ENCODE results near the gene STYXL2.

The STYXL2 gene

DNA sequence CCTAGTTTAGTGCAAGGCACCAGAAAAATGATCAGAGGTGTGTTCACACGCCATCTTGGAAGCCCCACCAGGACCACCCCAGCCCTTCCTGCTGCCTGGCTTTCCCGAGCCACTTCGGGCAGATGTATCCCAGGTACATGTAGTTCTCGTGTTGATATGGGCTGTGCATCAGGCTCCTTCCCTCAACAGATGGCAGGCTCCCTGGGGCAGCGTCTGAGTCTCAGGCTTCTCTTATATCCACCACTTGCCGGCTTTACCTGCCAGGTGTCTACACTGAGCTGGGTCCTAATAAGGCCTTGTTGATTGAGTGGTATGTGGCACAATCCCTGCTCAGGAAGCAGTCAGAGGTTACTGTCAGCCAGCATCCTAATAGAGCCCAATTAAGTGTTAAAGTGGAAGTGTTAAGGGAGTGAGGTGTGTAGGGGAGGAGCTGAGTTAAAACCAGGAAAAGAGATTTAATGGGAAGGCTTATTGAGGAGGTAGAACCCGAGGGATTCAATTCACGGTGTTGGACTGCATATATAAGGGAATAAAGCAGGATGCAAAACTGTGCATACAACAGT, 12.2 kb upstream of the STYXL2 start:
- no peak for DNase-seq (ENCODE audit: low spot score)

DNA sequence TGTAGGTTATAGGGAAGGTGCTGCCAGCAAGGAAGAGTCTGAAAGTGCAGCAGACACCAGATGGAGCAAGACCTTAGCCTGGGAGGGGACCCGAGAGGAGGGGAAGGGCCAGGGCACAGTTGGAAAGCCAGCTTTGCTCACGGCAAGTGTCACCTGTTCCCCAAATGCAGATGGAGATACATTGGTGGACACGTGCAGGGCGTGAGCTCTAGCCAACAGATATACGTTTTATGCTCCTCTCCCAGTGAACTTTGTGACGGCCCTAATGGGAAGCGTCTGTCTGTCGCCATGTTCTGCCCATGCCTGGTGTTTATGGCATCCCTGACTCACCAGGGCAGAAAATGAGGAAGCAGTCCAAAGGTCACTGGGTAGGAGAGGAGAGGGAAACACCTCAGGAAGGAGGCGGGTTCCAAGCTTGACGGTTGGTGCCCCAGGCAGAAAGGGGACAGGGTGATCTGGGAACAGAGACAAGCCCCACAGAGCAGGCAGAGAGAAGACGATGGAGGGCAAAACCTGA, 11.3 kb upstream of the STYXL2 start:
- DNase-seq (ENCODE audit: low spot score), result peak; percentile 61

DNA sequence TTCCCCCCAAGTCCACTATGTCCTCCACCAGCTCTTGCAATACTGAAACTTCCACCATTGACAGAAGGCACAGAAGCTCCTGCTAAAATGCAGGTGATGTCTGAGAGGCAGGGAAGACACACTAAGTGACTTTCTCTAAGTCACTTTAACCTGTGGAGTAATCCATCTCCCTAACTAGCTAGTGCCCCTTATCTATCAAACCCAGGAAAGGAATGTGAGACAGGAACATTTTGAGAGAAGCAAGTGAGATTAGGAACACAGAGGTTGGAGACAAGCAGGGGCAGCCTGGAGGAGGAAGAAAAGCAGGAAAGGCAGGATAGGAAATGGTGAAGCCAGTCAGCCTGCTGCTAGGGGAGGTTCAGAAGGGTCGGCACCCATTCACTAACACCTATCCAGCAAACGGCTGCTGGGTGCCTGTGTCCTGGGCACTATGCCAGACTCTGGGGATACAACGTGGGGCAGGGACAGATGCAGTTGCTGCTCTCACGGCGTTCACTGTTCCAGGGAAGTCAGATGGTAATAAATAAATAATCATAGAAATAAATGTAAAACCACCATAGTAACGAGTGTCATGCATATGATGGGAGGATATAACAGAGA, 10.7 kb upstream of the STYXL2 start:
- no peak for DNase-seq (ENCODE audit: low spot score)

DNA sequence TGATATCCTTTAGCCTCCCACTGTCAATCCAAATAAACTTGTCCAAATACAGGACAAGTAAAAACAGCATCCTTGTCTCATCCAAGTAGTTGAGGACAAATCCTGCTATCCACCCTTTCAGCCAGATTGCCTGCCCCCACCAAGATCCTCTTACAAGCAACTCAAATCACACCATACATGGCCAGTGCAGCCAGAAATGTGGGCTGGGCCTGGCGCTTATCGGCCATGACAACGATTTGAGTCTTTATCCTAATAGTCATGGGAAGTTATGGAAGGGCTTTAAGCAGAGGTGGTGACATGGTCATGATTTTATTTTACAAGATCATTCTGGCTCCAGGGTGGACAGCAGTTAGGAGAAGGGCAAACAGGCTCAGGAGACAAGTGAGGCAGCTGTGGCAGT, 10.0 kb upstream of the STYXL2 start:
- DNase-seq (ENCODE audit: low spot score), result no peak

DNA sequence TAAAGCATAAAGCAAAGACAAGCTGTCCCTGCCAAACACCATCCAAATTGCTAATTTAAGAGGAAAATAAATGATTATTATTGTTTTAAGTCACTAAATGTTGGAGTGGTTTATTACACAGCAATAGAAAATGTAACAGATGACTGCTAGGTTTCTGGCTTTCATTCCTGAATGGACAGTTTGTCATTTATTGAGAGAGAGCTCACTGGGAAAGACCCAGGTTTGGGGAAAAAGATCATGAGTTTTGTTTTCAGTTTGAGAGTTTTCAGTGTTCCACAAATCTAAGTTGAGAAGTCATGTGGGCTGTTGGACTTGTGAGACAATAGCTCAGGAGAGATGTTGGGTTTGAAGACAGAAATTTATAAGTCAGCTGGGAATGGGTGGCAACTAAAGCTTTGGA, 9.1 kb upstream of the STYXL2 start:
- DNase-seq (ENCODE audit: low spot score), result no peak

DNA sequence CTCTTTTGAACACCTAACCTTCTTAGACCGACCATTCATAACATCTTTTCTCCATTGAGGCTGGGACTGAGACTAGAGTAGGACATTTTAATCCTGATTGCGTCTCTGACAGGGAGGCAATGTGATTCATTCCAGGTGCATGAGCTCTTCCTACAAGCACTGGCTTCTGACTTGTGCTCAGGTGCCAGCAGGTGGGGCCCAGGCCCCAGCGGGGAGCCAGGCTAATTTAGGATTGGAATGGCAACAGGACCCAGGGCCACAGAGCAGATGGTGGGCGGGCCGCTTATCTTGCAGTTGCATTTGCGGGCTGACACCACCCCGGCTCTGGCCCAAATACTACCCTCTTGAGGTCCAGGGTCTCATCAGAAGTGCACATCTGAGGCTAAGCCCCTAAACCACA, 7.8 kb upstream of the STYXL2 start:
- no peak for DNase-seq (ENCODE audit: low spot score)

DNA sequence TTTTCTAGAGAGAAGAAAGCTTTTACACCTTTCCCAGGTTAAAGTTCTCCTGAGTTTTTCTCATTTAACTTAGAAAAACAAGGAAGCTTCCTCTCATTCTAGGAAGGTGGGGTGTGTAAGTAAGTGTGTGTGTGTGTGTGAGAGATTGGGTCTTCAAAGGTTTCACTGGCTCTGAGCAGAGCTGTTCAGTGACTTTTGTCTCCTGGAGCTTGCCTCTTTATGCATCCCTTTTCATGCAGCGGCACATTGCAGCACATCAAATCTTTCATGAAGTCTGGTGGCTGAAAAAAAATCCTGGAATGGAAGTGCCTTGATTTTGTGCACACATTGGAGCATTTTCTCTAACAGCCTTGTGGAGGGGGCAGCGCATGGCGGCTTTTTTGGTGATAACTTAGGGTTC, 7.1 kb upstream of the STYXL2 start:
- no peak for DNase-seq (ENCODE audit: low spot score)

DNA sequence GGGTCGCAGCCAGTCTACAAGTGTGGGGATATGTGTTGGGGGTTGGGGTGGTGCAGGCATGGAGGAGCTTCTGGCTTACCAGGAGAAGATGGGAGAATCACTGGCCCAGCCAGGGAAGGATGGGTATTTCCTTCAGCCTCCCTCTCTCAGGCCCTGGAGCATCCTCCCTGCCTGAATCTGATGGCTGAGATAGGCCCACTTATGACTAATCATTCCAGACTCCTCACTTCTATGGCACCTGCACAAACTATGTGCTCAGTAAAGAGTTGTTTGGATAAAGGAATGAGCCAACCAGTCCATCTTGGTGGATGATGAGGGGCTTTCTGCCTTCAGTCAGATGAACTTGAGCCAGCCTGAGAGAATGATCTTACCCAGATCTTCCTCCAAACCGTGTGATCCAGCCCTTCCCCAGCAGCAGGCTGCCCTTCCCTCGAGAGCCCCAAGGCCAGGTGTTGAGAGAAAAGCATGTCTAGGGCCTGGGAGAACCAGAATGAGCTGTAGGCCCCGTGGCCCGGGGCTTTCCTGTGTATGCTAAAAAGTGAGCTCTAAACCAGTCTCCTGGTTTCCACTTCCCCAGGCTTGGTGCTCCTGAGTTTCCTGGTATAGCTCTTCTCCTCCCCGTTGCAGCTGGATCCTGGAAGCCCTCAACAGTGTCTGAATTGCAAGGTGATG, 5.0 kb upstream of the STYXL2 start:
- DNase-seq (ENCODE audit: low spot score), result no peak

DNA sequence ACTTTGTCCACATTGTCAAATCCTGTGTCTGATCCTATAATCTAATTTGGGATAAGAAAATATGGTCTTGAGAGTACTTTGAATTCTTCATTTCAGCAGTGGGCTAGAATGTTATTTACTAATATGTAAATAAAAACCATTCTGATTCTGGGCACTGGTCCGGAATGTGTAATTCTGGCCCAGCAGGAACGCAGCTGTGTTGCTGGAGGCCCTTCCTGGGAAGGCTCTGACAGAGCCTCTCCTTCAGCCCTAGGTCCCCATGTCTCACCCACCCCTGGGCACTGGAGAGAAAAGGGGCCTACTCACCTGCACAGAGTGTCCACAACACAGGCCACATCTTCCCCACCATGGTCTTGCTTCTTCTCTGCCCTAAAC, 3.9 kb upstream of the STYXL2 start:
- DNase-seq (ENCODE audit: low spot score), result no peak

DNA sequence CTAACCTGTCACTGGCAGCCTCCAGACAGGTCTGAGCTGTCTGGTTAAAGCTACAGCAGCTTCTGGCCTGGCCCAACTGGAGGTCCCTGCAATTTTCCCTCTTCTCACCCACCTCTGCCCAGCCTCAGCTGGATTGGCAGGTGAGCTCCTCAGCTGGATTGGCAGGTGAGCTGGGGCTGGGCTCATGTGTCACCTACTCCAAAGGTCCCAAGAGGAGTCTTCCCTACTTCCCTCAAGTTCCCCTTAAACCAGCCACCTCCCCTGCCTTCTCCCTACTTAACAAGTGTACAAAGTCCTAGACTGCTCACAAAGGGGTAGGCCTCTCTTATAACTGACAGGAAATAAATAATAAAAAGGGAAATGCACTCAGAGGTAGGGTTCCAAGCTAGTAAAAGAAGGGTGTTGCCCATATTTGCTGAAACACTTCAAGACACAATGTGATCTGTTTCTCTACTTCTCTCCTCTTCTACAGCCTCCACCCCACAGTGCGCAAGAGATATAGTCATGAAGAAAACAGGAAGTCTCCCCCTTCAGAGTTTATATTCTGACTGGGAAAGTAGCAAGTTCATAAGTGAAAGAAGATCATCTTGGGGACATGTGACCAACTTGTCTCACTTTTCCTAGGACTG, 3.4 kb upstream of the STYXL2 start, which contains the start of gene GPA33:
GPA33 (minus strand) TSS at position 64 of the 629 bp plus-strand sequence. CDS start 90 bp downstream, outside the sequence.
- no peak for DNase-seq (ENCODE audit: low spot score)

DNA sequence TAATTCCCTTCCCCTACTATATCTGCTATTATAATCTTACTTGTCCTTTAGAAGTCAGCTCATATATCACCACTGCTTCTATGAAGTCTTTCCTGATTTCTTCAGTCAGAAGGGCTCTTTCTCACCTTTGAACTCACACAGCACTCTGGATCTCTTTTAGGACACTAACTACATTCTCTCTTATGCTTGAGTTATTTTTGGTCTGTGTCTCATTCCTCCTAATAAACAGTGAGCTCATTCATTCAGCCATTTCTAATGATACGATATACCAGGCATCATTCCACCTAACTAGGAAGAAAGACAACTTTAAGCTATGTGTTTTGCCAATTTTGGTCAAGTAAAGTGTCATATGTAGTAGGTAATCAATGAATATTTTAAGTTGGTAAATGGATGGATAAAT, 1.2 kb upstream of the STYXL2 start:
- DNase-seq (ENCODE audit: low spot score), result no peak

DNA sequence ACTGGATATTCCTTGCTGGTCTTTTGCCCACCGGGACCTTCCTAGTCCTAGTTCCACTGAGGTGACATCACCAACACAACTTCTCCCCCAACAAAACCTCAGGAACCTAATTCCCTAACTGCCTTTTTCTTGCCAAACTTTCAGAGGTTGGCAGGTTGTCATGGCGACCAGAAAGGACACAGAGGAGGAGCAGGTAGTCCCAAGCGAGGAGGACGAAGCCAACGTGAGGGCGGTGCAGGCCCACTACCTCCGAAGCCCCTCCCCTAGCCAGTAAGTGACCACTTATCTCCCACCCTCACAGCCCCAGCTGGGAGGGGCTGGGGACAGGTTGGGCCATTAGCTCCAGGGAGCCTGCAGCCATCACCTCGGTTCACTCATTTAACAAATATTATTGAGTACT, 815 bp downstream of the STYXL2 start:
- no peak for DNase-seq (ENCODE audit: low spot score)

DNA sequence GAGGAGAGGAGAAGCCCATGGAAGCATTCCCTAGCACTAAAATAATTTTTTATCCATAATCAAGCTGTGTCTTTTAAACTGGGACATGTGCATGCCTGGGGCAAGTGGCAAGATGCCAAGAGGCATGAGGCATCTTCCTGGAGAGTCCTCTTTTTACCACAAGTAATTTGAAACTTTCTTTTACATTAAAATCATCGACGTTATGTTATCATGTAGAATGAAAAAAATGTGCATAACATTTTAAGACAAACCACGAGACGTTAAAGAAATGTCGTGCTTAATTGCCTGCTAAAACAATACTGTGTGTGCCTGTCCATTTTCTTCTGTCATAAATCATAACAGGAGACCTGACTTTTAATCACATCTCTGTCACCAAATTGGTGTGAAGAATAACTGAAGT, 1.5 kb downstream of the STYXL2 start:
- no peak for DNase-seq (ENCODE audit: low spot score)

DNA sequence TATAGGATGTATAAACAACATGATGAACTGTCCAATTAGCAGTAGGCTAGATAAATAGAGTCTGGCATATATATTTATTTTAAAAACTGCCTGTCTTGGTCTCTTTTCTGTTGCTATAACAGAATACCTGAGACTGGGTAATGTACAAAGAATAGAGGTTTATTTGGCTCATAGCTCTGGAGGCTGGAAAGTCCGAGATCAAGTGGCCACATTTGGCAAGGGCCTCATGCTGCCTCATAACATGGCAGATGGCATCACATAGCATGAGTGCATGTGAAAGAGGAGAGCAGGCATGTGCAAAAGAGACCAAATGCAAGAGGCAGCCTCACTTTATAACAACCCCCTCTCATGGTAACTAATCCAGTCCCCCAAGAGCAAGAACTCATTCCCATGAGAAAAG, 6.0 kb downstream of the STYXL2 start:
- no peak for DNase-seq (ENCODE audit: low spot score)

DNA sequence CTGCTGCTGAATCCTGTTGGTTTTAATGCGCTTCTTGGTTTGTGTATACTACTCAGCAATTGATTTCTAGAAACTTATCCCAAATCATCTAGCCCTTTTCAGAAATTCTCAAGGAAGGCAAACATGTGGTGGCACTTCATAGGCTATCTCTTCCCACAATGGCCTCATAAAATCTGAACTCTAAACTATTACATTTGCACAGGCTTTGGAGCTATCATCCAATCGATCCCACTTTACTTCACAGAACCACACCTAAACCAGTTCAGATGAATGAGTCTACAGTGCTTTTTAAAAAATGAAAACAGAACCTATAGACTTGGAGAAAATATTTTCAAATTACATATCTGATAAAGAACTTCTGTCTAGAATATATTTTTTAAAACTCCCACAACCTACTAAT, 6.9 kb downstream of the STYXL2 start:
- no peak for DNase-seq (ENCODE audit: low spot score)

DNA sequence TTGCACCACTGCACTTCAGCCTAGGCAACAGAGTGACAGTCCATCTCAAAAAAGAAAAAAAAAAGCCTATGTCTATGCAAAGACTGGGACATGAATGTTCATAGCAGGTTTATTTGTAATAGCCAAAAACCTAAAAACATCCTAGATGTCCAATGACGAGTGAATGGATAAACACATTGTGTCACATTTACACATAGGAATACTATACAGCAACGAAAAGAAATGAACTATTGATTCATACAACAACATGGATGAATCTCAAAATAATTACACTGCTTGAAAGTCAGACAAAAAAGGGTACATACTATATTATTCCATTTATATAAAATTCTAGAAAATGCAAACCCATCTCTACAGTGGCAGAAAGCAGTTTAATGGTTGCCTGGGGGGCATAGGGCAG, 7.9 kb downstream of the STYXL2 start:
- DNase-seq (ENCODE audit: low spot score), result no peak

DNA sequence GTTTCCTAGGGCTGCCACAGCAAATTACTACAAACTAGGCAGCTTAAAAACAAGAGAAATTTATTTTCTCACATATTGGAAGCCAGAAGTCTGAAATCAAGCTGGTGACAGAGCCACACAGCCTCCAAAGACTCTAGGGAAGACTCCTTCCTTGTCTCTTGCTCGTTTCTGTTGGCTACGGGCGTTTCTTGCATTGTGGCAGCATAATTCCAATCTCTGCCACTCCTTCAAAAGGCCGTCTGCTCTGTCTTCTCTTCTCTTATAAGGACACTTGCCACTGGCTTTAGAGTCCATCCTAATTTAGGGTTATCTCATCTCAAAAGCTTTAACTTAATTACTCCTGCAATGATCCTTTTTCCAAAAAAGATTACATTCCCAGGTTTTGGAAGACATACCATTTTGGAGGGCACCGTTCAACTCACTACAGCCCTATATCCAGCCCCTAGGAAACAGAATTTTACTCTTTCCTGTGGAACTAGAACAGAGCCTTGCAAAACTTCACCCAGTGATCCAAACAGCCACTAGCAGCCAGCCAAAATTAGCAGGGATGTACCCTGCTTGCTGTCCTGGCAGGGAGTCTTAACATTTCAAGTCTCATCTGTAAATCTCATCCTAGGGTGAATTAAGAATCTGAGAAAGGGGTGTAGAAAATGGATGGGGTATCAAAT, 9.2 kb downstream of the STYXL2 start:
- DNase-seq (ENCODE audit: low spot score), result no peak

DNA sequence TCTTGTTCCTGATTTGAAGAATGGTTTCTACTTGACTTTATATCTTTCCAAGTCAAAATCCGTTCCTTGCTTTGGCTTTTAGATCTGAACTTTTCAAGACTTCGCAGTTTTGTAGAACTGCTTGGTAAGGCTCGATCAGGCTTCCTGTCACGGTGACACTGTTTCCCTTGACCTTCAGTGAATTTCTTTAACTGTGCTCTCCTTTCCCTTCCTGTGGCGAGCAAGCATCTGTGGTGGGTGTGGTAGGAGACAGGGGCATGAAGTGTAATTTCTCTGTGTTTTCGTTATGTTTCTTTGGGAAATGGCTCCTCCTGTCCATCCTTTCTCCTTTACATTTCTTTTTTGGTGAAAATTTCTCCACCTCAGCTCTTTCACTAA, 10.4 kb downstream of the STYXL2 start:
- DNase-seq (ENCODE audit: low spot score), result no peak

DNA sequence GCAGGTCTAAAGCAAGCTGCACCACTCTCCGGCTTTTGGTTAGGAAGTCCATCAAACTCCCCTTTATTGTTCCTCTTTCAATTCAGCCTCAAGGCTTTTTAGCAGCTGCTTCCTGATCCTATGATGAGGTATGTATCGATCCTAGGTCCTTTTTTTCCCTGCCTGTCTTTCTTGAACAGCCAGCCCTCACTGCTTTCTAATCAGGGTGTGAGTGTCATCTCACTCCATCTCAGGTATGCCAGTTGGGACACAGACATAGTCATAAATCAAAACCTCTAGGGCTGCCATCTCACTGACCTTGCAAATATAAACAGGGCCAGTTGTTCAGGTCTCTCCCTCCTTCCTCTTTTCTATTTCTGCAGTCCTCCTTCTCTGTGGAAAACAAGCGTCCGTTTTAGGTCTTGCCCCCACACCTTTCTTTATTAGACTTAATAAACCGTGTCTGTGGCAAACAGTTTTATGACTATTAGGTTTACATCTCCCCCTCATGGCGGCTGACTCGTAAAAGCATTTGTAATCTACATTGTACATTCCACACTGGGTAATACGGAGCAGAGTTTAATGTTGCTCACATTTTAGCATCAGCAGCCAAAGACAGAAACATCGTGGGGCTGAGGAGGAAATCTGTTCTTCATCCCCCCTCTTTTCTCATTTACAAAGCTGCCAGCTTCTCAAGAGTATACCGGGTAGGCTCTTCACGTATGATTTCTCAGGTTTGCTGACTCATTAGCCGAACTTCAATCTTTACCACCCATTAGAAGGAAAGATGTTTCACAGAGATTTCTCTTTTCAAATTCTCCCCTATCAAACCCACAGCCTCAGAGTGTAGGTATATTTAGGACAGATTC, 11.6 kb downstream of the STYXL2 start:
- DNase-seq (ENCODE audit: low spot score), result no peak

DNA sequence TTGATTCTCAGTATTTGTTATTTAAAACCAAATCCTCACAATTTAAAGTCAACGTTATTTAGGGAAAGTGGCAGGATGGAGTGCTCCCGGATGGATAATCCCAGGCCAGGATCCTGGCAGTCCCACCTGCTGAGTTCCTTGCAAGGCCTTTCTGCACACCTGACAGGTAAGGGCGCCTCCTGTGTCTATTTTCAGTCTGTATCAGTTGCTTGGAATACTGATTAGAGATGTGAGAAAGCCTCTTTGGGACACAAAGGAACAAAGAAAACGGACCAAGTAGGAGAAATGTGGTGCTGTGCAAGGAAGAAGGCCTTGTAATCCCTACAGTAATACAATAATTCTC, 12.2 kb downstream of the STYXL2 start:
- no peak for DNase-seq (ENCODE audit: low spot score)

DNA sequence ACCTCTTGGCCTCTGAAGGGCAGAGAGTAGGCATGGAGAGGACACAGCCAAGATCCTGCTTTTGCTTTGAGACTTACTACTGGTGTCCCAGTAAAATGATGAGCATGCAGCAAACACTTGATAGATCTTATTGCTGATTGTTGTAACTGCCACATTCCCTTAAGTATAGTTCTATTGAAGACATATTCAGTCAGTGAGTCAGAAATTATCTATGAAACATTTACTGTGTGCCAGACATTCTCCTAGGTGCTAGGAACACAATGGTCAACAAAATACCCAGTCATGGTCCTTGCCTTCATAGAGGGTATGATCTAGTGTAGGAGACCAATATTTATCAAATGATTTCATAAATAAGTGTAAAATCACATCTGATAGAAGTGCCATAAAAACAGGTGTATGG, 13.6 kb downstream of the STYXL2 start:
- no peak for DNase-seq (ENCODE audit: low spot score)

DNA sequence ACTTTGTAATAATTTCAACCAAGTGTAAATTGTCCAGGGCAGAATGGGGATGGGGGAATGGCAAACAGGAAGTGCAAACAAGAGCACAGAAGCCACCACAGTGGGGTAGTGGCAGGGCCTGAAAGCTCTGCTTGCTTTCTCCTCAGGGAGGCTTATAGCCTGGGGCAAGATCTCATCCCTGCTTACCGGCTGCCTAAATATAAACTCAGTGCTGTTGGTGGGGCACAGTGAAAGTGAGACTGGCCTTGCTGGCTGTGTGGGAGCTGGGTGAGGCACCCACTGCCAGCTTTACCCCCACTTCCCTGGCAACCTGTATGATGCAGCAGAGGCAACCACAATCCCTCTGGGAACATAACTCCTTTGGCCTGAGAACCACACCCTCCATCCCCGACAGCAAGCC, 15.2 kb downstream of the STYXL2 start:
- DNase-seq (ENCODE audit: low spot score), result no peak

Measured in HuH-7 (cell line).